A549 (cell line): ENCODE data around the gene GBF1. TPM values are rescaled to one million over a fixed set of nuclear protein-coding genes. Genes with fewer than 3 reads are reported as not detected.
A peak's percentile ranks its signal among the peaks of the same experiment; 100 is the strongest.

Experiments
- ATAC-seq, 2 experiments: fragments of 200-7000 bp in 1 of 2; fragments of >200 bp in 1 of 2; cut with Nextera tagmentation in 1 of 2; cut with Tn5 transposase in 1 of 2; 3 replicates each; pipeline versions ENCODE4 v1.8.0 to v1.9.1; 2018 to 2020; ENCODE audit warnings: mild to moderate bottlenecking in 1 of 2, moderate library complexity in 1 of 2
- CTCF ChIA-PET: fragments of 300-600 bp; sonication (Branson Sonifier 250); formaldehyde crosslinking; extraction: SDS; loops from one replicate; lab custom pipeline; 2021; ENCODE audit warnings: antibody characterized with exemption, inconsistent platforms; lab: Yijun Ruan, JAX
- POLR2A ChIA-PET: fragments of 350-600 bp; formaldehyde crosslinking; extraction: SDS; loops from one replicate; lab custom pipeline; 2021; ENCODE audit warnings: antibody characterized with exemption, inconsistent platforms; lab: Yijun Ruan, JAX
- DNase-seq, 2 experiments: peaks; one replicate each; pipeline versions ENCODE4 v3.0.0 to v3.0.0-alpha.2; 2011 to 2016; ENCODE audit warnings: low read depth in 1 of 2, low spot score in 1 of 2
- FAIRE-seq: peaks from 2 replicates; lab custom pipeline; 2011; peaks lifted over from hg19 to GRCh38; lab: Jason Lieb, UNC
- H3K27ac ChIP-seq, 2 experiments: fragments of >200 bp; sonication (Bioruptor Twin); formaldehyde crosslinking; 3 replicates each; pipeline ENCODE4 v1.5.1; 2016 to 2017
- H3K4me1 ChIP-seq: fragments of >200 bp; sonication (Bioruptor Twin); formaldehyde crosslinking; 3 replicates; pipeline ENCODE4 v1.6.1; 2016
- H3K4me2 ChIP-seq: fragments of >200 bp; sonication (Bioruptor Twin); formaldehyde crosslinking; 3 replicates; pipeline ENCODE4 v1.6.1; 2016
- H3K4me3 ChIP-seq: fragments of >200 bp; sonication (Bioruptor Twin); formaldehyde crosslinking; 3 replicates; pipeline ENCODE4 v1.5.1; 2016
- H3K9me3 ChIP-seq: fragments of >200 bp; sonication (Bioruptor Twin); formaldehyde crosslinking; 3 replicates; pipeline ENCODE4 v1.6.1; 2016
- CTCF ChIP-seq: fragments of >200 bp; sonication (Bioruptor Twin); formaldehyde crosslinking; IDR thresholded peaks from 3 replicates; pipeline ENCODE4 v1.5.1; 2016
- FOSB ChIP-seq: fragments of 250-450 bp; sonication (Bioruptor Pico); IDR thresholded peaks from 2 replicates; pipeline ENCODE4 v1.5.0; 2020; ENCODE audit warnings: mild to moderate bottlenecking, moderate library complexity
- FOSL2 ChIP-seq, 2 experiments: fragments of 450-650 bp in 1 of 2; fragments of >200 bp in 1 of 2; sonication (Bioruptor Twin) in 1 of 2; formaldehyde crosslinking; IDR thresholded peaks; 2 replicates each; pipeline versions ENCODE4 v1.5.0 to v1.6.1; 2016 to 2020; ENCODE audit warnings: mild to moderate bottlenecking in 1 of 2, moderate library complexity in 1 of 2
- GATA3 ChIP-seq: IDR thresholded peaks from 2 replicates; pipeline ENCODE4 v1.6.1; 2012; ENCODE audit warnings: borderline replicate concordance
- HOXA7 ChIP-seq: fragments of 250-450 bp; sonication (Bioruptor Pico); IDR thresholded peaks from 2 replicates; pipeline ENCODE4 v1.5.0; 2020; ENCODE audit warnings: mild to moderate bottlenecking, moderate library complexity
- KDM5A ChIP-seq: fragments of 200-600 bp; sonication (generic); IDR thresholded peaks from 2 replicates; pipeline ENCODE4 v1.6.1; 2016; ENCODE audit warnings: antibody characterized with exemption, mild to moderate bottlenecking
- MAX ChIP-seq: IDR thresholded peaks from 2 replicates; pipeline ENCODE4 v1.6.1; 2012
- MAZ ChIP-seq: fragments of 150-350 bp; IDR thresholded peaks from 2 replicates; pipeline ENCODE4 v1.6.1; 2014; ENCODE audit warnings: antibody characterized with exemption, low read depth, low read length, borderline replicate concordance
- MYC ChIP-seq: IDR thresholded peaks from 2 replicates; pipeline ENCODE4 v1.6.1; 2012; ENCODE audit warnings: mild to moderate bottlenecking, inconsistent platforms, low read length, improper control_type of control experiment, borderline replicate concordance
- PHF8 ChIP-seq: fragments of 200-600 bp; sonication (generic); IDR thresholded peaks from 2 replicates; pipeline ENCODE4 v1.6.1; 2016; ENCODE audit warnings: low read depth, mild to moderate bottlenecking, antibody characterized with exemption, moderate library complexity, borderline replicate concordance
- RAD21 ChIP-seq, 2 experiments: fragments of >200 bp in 1 of 2; sonication (Bioruptor Twin) in 1 of 2; formaldehyde crosslinking in 1 of 2; IDR thresholded peaks in 1 of 2; conservative IDR thresholded peaks in 1 of 2; 2 replicates in 1 of 2; 3 replicates in 1 of 2; pipeline ENCODE4 v1.6.1; 2012 to 2018; ENCODE audit warnings: inconsistent platforms in 1 of 2
- RARB ChIP-seq: fragments of 250-450 bp; sonication (Bioruptor Pico); IDR thresholded peaks from 2 replicates; pipeline ENCODE4 v1.8.0; 2021; ENCODE audit warnings: mild to moderate bottlenecking, moderate library complexity
- REST ChIP-seq: fragments of 200-600 bp; sonication (generic); IDR thresholded peaks from 2 replicates; pipeline ENCODE4 v1.6.1; 2016; ENCODE audit warnings: antibody characterized with exemption, mild to moderate bottlenecking, moderate library complexity
- SMC3 ChIP-seq: fragments of >200 bp; sonication (Bioruptor Twin); formaldehyde crosslinking; IDR thresholded peaks from 3 replicates; pipeline ENCODE4 v1.6.1; 2018; ENCODE audit warnings: inconsistent platforms
- TFCP2L1 ChIP-seq: fragments of 250-450 bp; sonication (Bioruptor Pico); IDR thresholded peaks from 2 replicates; pipeline ENCODE4 v1.5.0; 2021; ENCODE audit warnings: mild to moderate bottlenecking
- WGBS: methylation state at CpG from one replicate; pipeline ENCODE4 v1.1.6; 2017; ENCODE audit errors: missing lambda C conversion rate; 5-methylcytosine and 5-hydroxymethylcytosine counted together
- polyA plus RNA-seq, 4 experiments: library from polyadenylated mRNA; depleted of rRNA in 3 of 4; stranded (reverse); fragments of >200 nt; fragmentation: RNase III in 1 of 4; extraction: RNeasy Plus Mini Kit Qiagen cat#74134 plus additional on column Dnase treatment in 1 of 4; gene quantifications; 2 replicates in 3 of 4; 3 replicates in 1 of 4; pipeline ENCODE4 v1.2.3, GENCODE V29; 2011 to 2017

Gene GBF1
- polyA plus RNA-seq, 2 of the 4 experiments (the other 2 are of a cell fraction): 20.4 to 21.3 TPM

GRCh38 chr10:102394079-102394800, 148.9 kb downstream of the GBF1 start (continued):
- TF ChIP-seq MAX (peak; percentile 50; the same call in 1 of the 2 replicates), REST (peak; percentile 15; the same call in 1 of the 2 replicates), RAD21 (conservative IDR thresholded peaks at IDR 0.05 in 1 of 2, IDR thresholded peaks at IDR 0.05 in 1 of 2) (peak in 1 of 2 experiments; percentile 85; a peak in 4 of 5 replicates), MYC (peak; percentile 9; the same call in 1 of the 2 replicates), RARB (CRISPR knock-in tag) (peak; percentile 42; the same call in 1 of the 2 replicates), GATA3 (peak; percentile 75; the same call in 1 of the 2 replicates), FOSL2 (IDR thresholded peaks at IDR 0.05) (no peak), FOSL2 (CRISPR knock-in tag; IDR thresholded peaks at IDR 0.05) (peak; percentile 54; the same call in 1 of the 2 replicates), PHF8 (peak; percentile 91), HOXA7 (CRISPR knock-in tag) (no peak; the same call in 1 of the 2 replicates), SMC3 (peak; percentile 93), FOSB (CRISPR knock-in tag) (no peak), MAZ (0 out of 2 replicates have a peak, but pooled peaks have one; percentile 37), CTCF (peak; percentile 96)
- TF ChIP-seq, all 56 proteins: peak for 18

GRCh38 chr10:102394801-102395399, 149.6 kb downstream of the GBF1 start:
- CTCF ChIA-PET: interaction anchor here (1.0 to 16.2 kb wide), 16 partner anchors 10 to 260 kb away, joined by 3 to 450 read pairs (median 13); partner anchors contain the start of genes CUEDC2, ELOVL3, FBXL15 and PITX3
- peak overlapping the region; percentile 68 to 91; a peak in 5 of 6 replicates for H3K27ac ChIP-seq

More at GRCh38 chr10:102394801-102395399, 149.6 kb downstream of the GBF1 start:
- FAIRE-seq: no peak
- Histone ChIP-seq H3K4me3 (peak overlapping the region; percentile 56), H3K4me2 (peak overlapping the region; percentile 98), H3K4me1 (peaks cover 26% of the 10 kb centered on the region; the same call in 2 of the 3 replicates), H3K9me3 (no peaks in the 10 kb centered on the region)
- WGBS: 0% methylated on average over 33 of the region's 35 CpGs
- DNase-seq: peak in 1 of 2 experiments; percentile 63
- POLR2A ChIA-PET: interaction anchor here (0.6 to 2.0 kb wide), 8 partner anchors 10 to 189 kb away, joined by 3 to 10 read pairs (median 4); partner anchors contain the start of genes CUEDC2, FBXL15 and GBF1
- ATAC-seq: peak; percentile 14 to 16
- TF ChIP-seq CTCF (no peak), MAX (peak; percentile 7; the same call in 1 of the 2 replicates), KDM5A (no peak), TFCP2L1 (CRISPR knock-in tag) (peak; percentile 59; the same call in 1 of the 2 replicates)
